Tibial nerve (tissue), 3 donors: Measurements from ENCODE around the gene CHSY3.

Experiments used
- POLR2A ChIP-seq, 2 donors: fragments of 450-650 bp; IDR thresholded peaks; one replicate each; pipeline ENCODE4 v1.6.1; 2017; ENCODE audit warnings: antibody characterized with exemption in 2 of 2, mild to moderate bottlenecking in 2 of 2, moderate library complexity in 2 of 2
- TF ChIP-seq, protein P1 (sequence below), 5 experiments: fragments of 200-600 bp in 3 of 5; fragments of 450-650 bp in 2 of 5; sonication (generic) in 3 of 5; IDR thresholded peaks; one replicate each; pipeline ENCODE4 v1.5.1; 2016 to 2019; ENCODE audit warnings: antibody characterized with exemption in 5 of 5, mild to moderate bottlenecking in 3 of 5, moderate library complexity in 2 of 5

- no peak for TF ChIP-seq POLR2A (IDR thresholded peaks at IDR 0.05)
- TF ChIP-seq, protein P1, sequence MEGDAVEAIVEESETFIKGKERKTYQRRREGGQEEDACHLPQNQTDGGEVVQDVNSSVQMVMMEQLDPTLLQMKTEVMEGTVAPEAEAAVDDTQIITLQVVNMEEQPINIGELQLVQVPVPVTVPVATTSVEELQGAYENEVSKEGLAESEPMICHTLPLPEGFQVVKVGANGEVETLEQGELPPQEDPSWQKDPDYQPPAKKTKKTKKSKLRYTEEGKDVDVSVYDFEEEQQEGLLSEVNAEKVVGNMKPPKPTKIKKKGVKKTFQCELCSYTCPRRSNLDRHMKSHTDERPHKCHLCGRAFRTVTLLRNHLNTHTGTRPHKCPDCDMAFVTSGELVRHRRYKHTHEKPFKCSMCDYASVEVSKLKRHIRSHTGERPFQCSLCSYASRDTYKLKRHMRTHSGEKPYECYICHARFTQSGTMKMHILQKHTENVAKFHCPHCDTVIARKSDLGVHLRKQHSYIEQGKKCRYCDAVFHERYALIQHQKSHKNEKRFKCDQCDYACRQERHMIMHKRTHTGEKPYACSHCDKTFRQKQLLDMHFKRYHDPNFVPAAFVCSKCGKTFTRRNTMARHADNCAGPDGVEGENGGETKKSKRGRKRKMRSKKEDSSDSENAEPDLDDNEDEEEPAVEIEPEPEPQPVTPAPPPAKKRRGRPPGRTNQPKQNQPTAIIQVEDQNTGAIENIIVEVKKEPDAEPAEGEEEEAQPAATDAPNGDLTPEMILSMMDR (IDR thresholded peaks at IDR 0.05) = no peak
These were observed 162.4 kb downstream of the CHSY3 start for GRCh38 chr5:130066644-130067043.
